Left cardiac atrium (tissue), 4 donors: ENCODE results near the gene NKIRAS2. TPM values are rescaled to one million over a fixed set of nuclear protein-coding genes. Genes with fewer than 3 reads are reported as not detected.

Experiments used
- ATAC-seq, 2 donors: fragments of 200-7000 bp; cut with Tn5 transposase; one replicate each; pipeline ENCODE4 v1.9.1; 2020; ENCODE audit warnings: mild to moderate bottlenecking in 2 of 2, moderate library complexity in 2 of 2
- DNase-seq: peaks from one replicate; pipeline ENCODE4 v3.0.0-alpha.2; 2020
- intact Hi-C, 2 donors: fragments of 100-400 bp; cut with DNase I; formaldehyde crosslinking; loops; one replicate each; pipeline versions ENCODE4 v1.14.1 to v1.15.1; 2022 to 2023
- total RNA-seq, 2 donors: library from RNA; stranded (reverse); fragmentation: NEBNext Ultra II Directional; extraction: Animal tissue kit (Norgen Biotek cat#: 25700); gene quantifications; one replicate each; pipeline ENCODE4 v1.2.1, GENCODE V29; 2021
- donor health status: DM: no; HTN: yes; CAD: no.
- donor health status: DM: no; HTN: yes; CAD: no; lungs with severe emphysema.
- donor health status: DM: yes; HTN: yes; CAD: no.
- donor health status: Dilated cardiomyopathy.

The NKIRAS2 gene
- total RNA-seq, 2 donors from 2014 or later = 35.3 to 45.9 TPM

DNA sequence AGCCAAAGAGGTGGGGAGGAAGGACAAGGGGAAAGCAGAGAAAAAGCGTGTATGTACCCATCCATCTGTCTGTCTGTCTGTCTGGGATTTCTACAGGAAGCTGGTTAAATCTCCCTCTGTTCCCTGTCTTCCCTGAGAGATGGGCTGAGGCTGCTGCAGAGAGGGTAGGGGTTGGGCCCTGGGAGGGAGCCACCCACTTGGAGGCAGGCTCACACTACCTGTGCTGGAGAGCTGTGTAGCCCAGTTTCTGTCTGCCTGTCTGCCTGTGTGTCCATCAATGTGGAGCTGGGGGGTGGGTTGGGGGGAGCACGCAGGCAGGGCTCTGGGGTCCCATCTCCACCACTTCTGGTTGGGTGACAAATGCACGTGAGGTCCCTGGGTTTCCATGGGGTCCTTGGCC lies 49.1 kb downstream of the NKIRAS2 start:
- ATAC-seq (no peak), DNase-seq (no peak)
- intact Hi-C loops = loop anchor here in 1 of 2 donors (5.0 kb wide), 2 partner anchors 33 to 48 kb away; no protein-coding TSS in a partner anchor

DNA sequence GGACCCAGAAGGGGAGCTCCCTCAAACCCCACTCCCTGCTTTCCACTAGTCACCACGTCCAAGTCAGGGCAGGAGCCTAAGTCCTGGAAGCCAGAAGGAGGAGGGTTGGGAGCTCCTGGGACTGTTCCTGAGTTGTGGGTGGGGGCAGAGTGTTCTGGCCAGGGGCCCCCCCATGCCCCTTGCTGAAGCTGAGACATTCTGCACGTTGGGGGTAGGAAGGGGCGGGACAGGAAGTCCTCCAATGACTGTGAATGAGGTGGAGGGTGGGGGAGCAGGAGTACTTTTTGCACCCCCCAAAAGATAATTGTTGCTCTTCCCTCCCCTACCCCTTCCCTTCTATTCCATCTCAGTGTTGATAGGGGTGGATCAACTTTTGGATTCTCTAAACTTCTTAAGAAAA lies 51.9 kb downstream of the NKIRAS2 start:
- no peak for ATAC-seq
- no peak for DNase-seq
- intact Hi-C loops = no loop called here

DNA sequence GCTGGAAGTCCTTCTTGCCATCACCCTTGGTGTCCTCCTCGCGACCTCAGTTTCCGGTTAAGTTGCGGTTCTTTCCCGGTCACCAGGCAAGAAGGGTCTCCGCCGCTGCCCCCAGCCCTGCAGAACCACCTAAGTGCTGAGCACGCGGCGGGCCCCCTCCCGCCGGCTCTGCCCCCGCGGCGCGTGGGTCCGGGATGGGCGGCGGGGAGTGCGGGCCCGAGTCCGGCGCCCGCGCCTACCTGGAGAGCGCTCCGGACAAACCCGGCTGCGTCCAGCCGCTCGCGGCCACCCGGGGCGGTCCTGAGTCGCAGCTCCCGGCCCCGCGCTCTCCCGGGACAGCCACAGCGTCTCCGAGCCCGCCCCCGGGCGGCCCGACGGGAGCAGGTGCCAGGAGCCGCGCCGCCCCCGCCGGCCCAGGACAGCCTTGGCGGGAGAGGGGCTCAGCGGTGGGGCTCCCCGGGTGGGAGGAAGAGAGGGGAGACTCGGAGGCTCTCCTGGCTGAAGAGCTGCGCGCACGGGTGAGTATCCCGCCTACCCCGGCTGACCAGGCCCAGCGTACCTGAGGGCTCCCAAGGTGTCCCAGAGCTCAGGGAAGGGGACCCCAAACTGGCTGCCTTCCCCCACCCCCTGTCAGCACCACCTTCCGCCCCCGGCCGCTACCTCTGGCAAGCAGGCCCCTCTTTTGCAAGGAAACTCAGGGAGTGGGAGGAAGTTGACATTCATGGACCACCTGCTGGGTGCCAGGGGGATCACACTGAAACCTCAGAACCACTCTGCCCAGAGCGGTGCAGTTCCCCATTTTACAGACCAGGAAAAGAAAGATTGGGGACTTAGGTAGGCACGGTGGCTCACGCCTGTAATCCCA lies 52.7 kb downstream of the NKIRAS2 start:
- peak; percentile 49 to 66 for ATAC-seq
- peak; percentile 26 for DNase-seq
- intact Hi-C loops = no loop called here

Other genes with a start within 250 kb of the NKIRAS2 start
- 100 to 1,000 TPM; 117 to 139 TPM for gene JUP, start 233.4 kb upstream of the NKIRAS2 start, total RNA-seq
- gene P3H4, start 208.1 kb upstream of the NKIRAS2 start, total RNA-seq = 10 to 100 TPM; 12.0 to 13.8 TPM
- gene FKBP10, start 207.1 kb upstream of the NKIRAS2 start, total RNA-seq = 10 to 100 TPM; 33.0 to 47.3 TPM
- gene NT5C3B, start 183.9 kb upstream of the NKIRAS2 start, total RNA-seq = 10 to 100 TPM; 27.8 to 42.1 TPM
- under 1 TPM; 0.18 to 0.32 TPM for gene KLHL10, start 182.3 kb upstream of the NKIRAS2 start, total RNA-seq
- 1 to 10 TPM; 4.7 to 6.1 TPM for gene KLHL11, start 154.7 kb upstream of the NKIRAS2 start, total RNA-seq
- gene ACLY, start 101.1 kb upstream of the NKIRAS2 start, total RNA-seq = 10 to 100 TPM; 58.7 to 72.2 TPM
- gene ODAD4, start 89.5 kb upstream of the NKIRAS2 start, total RNA-seq = 1 to 10 TPM; 1.0 to 1.3 TPM
- gene CNP, start 53.3 kb upstream of the NKIRAS2 start, total RNA-seq = 10 to 100 TPM; 40.3 to 43.7 TPM
- gene DNAJC7, start 2.7 kb upstream of the NKIRAS2 start, total RNA-seq = 10 to 100 TPM; 57.5 to 73.9 TPM
- under 1 TPM; 0.68 to 0.94 TPM for gene C17orf113, start 30.5 kb downstream of the NKIRAS2 start, total RNA-seq
- gene ZNF385C, start 78.4 kb downstream of the NKIRAS2 start, total RNA-seq = under 1 TPM; 0.13 to 0.27 TPM
- gene DHX58, start 92.6 kb downstream of the NKIRAS2 start, total RNA-seq = 1 to 10 TPM; 6.4 to 6.7 TPM
- gene KAT2A, start 101.3 kb downstream of the NKIRAS2 start, total RNA-seq = 10 to 100 TPM; 19.8 to 23.4 TPM
- under 1 TPM in 1 of 2 donors, not detected in 1; 0.24 TPM for gene HSPB9, start 102.7 kb downstream of the NKIRAS2 start, total RNA-seq
- 10 to 100 TPM; 68.2 to 72.6 TPM for gene RAB5C, start 134.9 kb downstream of the NKIRAS2 start, total RNA-seq
- gene KCNH4, start 161.1 kb downstream of the NKIRAS2 start, total RNA-seq = under 1 TPM; 0.18 to 0.21 TPM
- gene HCRT, start 165.4 kb downstream of the NKIRAS2 start, total RNA-seq = not detected
- gene GHDC, start 174.4 kb downstream of the NKIRAS2 start, total RNA-seq = 10 to 100 TPM; 10.4 to 11.7 TPM